ENCODE data around the gene KANTR. TPM values are rescaled to one million over a fixed set of nuclear protein-coding genes. Genes with fewer than 3 reads are reported as not detected.

Gene KANTR
- total RNA-seq, 2 experiments from 2014 or later: 11.5 to 11.6 TPM

DNA sequence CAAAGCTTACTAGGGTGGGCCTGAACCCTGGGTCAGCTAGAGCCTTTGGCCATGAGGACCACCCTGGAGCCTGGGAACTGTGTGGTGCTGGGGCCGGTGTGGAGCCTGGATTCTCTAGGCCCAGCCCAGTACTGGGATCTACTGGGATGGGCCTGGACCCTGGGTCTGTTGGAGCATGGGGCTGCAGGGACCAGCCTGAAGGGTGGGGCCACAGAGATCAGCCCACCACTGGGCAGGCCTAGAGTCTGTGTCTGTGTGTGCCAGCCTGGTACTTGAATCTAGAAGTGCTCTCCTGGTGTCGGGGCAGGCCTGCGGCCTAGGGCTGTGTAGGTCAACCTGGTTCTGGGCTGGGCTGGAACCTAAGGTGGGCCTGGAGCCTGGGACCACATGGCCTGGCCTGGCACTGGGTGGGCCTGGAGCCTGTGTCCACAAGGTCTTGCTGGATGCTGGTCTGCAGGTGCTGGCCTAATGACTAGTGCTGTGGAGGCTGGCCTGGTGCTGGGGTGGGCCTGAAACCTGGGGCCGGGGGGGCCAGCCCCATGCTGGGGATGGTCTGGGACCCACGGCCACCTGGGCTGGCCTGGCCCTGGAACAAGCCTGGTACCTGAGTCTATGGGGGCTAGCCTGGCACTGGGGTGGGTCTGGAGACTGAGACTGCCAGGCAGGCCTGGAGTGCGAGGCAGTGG lies 21.1 kb downstream of the KANTR start:
- H3K4me1 Mint-ChIP-seq (ENCODE audit: low read depth): peaks cover 4% of the 10 kb centered on the region
- H3K4me3 Mint-ChIP-seq: no peak overlapping the region
- H3K36me3 Mint-ChIP-seq (ENCODE audit: low read depth): peaks cover 2% of the 10 kb centered on the region
- H3K27me3 Mint-ChIP-seq (ENCODE audit: low read depth): no peaks in the 10 kb centered on the region
- no peaks in the 10 kb centered on the region for H3K9me3 Mint-ChIP-seq (ENCODE audit: insufficient read depth)
- DNase-seq (no peak), ATAC-seq (no peak)
- ChIA-PET POLR2A (no interaction called here), CTCF (no interaction called here)
- no peak overlapping the region for H3K27ac Mint-ChIP-seq

DNA sequence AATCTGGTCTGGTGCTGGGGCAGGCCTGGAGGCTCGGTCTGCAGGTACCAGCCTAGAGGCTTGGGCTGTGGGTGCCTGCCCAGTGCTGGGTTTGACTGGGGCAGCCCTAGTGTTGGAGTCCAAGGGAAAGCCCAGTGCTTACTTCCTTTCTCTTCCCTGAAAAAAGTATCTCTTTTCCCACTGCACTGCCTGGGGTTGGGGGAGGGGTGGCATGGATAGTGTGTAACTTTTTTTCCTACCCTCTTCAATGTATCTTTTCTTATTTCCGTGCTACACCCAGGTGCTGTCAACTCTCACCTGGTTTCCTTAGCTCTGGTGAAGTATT lies 21.6 kb downstream of the KANTR start:
- Mint-ChIP-seq H3K4me3 (no peak overlapping the region), H3K36me3 (ENCODE audit: low read depth) (no peaks in the 10 kb centered on the region), H3K27me3 (ENCODE audit: low read depth) (no peaks in the 10 kb centered on the region), H3K4me1 (ENCODE audit: low read depth) (peaks cover 4% of the 10 kb centered on the region), H3K9me3 (ENCODE audit: insufficient read depth) (no peaks in the 10 kb centered on the region), H3K27ac (no peak overlapping the region)
- no peak for ATAC-seq
- DNase-seq: no peak
- POLR2A ChIA-PET: no interaction called here
- CTCF ChIA-PET: no interaction called here

DNA sequence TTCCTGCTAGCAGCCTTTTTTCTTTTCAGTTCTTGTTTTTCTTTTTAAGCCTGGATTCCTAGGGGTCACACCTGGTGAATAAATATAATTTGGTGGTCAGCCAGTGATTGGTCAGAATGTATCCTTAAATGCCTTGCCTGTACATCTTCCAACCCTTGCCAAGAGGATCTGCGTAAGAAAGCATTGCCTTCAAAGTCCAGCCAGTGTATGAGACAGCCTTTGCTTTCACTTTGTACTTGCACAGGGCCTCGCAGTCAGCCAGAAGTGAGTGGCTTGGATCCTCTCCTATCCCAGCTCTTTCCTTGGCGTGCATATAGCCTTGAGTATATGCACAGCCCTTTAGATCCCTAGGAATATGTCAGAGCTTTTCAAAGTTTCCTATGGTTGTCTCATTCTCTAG lies 22.2 kb downstream of the KANTR start:
- DNase-seq: no peak
- no peak overlapping the region for H3K4me3 Mint-ChIP-seq
- CTCF ChIA-PET: no interaction called here

GRCh38 chrX:53122013-53122412 lies 28.1 kb downstream of the KANTR start:
- Mint-ChIP-seq H3K27ac (no peak overlapping the region), H3K4me3 (no peak overlapping the region), H3K27me3 (ENCODE audit: low read depth) (no peaks in the 10 kb centered on the region), H3K36me3 (ENCODE audit: low read depth) (peaks cover 10% of the 10 kb centered on the region), H3K9me3 (ENCODE audit: insufficient read depth) (peaks cover 7% of the 10 kb centered on the region), H3K4me1 (ENCODE audit: low read depth) (peaks cover 15% of the 10 kb centered on the region)
- ChIA-PET POLR2A (no interaction called here), CTCF (no interaction called here)
- no peak for DNase-seq
- ATAC-seq: no peak

More for the DNA sequence above, 22.2 kb downstream of the KANTR start:
- Mint-ChIP-seq H3K27ac (peak overlapping the region; percentile 58), H3K9me3 (ENCODE audit: insufficient read depth) (no peaks in the 10 kb centered on the region), H3K4me1 (ENCODE audit: low read depth) (peaks cover 4% of the 10 kb centered on the region), H3K27me3 (ENCODE audit: low read depth) (no peaks in the 10 kb centered on the region), H3K36me3 (ENCODE audit: low read depth) (no peaks in the 10 kb centered on the region)
- POLR2A ChIA-PET: no interaction called here
- ATAC-seq: no peak

- no peak overlapping the region for H3K4me3 Mint-ChIP-seq
- no peaks in the 10 kb centered on the region for H3K27me3 Mint-ChIP-seq (ENCODE audit: low read depth)
- POLR2A ChIA-PET: no interaction called here
- H3K27ac Mint-ChIP-seq: no peak overlapping the region
- DNase-seq (no peak), ATAC-seq (no peak)
- CTCF ChIA-PET: no interaction called here
- peaks cover 7% of the 10 kb centered on the region for H3K9me3 Mint-ChIP-seq (ENCODE audit: insufficient read depth)
- H3K4me1 Mint-ChIP-seq (ENCODE audit: low read depth): peaks cover 15% of the 10 kb centered on the region
- peaks cover 10% of the 10 kb centered on the region for H3K36me3 Mint-ChIP-seq (ENCODE audit: low read depth)
Measured at GRCh38 chrX:53125506-53125905, 31.6 kb downstream of the KANTR start.

DNA sequence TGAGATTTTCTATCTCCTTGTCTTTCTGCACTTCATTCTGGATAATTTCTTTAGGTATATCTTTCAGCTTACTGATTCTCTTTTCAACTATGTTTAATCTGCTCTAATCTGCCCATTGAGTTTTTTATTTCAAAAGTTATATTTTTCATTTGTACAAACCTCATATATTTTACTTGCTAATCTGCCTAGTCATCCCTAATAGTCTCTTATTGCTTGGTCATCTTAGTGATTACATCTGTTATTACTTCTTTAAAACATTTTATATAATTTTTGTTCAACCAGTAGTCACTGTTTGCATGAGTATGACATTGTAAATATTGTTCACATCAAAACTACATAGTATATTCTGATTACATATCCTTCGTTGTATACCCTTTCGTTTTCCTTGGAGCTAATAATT lies 32.4 kb downstream of the KANTR start:
- Mint-ChIP-seq H3K9me3 (ENCODE audit: insufficient read depth) (peaks cover 7% of the 10 kb centered on the region), H3K4me1 (ENCODE audit: low read depth) (peaks cover 18% of the 10 kb centered on the region), H3K27ac (no peak overlapping the region), H3K27me3 (ENCODE audit: low read depth) (no peaks in the 10 kb centered on the region), H3K4me3 (no peak overlapping the region), H3K36me3 (ENCODE audit: low read depth) (peaks cover 12% of the 10 kb centered on the region)
- DNase-seq (no peak), ATAC-seq (no peak)
- POLR2A ChIA-PET: no interaction called here
- CTCF ChIA-PET: no interaction called here

GRCh38 chrX:53128097-53128749 lies 34.3 kb downstream of the KANTR start:
- no peak overlapping the region for H3K27ac Mint-ChIP-seq
- no peak for DNase-seq
- H3K4me3 Mint-ChIP-seq: no peak overlapping the region
- peaks cover 18% of the 10 kb centered on the region for H3K4me1 Mint-ChIP-seq (ENCODE audit: low read depth)
- peaks cover 7% of the 10 kb centered on the region for H3K9me3 Mint-ChIP-seq (ENCODE audit: insufficient read depth)
- POLR2A ChIA-PET: no interaction called here
- H3K27me3 Mint-ChIP-seq (ENCODE audit: low read depth): no peaks in the 10 kb centered on the region
- ATAC-seq: no peak
- H3K36me3 Mint-ChIP-seq (ENCODE audit: low read depth): peaks cover 12% of the 10 kb centered on the region
- CTCF ChIA-PET: no interaction called here

GRCh38 chrX:53133400-53133799 lies 39.5 kb downstream of the KANTR start:
- Mint-ChIP-seq H3K36me3 (ENCODE audit: low read depth) (peaks cover 1% of the 10 kb centered on the region), H3K27me3 (ENCODE audit: low read depth) (no peaks in the 10 kb centered on the region), H3K4me3 (no peak overlapping the region), H3K9me3 (ENCODE audit: insufficient read depth) (no peaks in the 10 kb centered on the region), H3K27ac (no peak overlapping the region), H3K4me1 (ENCODE audit: low read depth) (peaks cover 3% of the 10 kb centered on the region)
- ATAC-seq (no peak), DNase-seq (no peak)
- CTCF ChIA-PET: no interaction called here
- POLR2A ChIA-PET: no interaction called here

DNA sequence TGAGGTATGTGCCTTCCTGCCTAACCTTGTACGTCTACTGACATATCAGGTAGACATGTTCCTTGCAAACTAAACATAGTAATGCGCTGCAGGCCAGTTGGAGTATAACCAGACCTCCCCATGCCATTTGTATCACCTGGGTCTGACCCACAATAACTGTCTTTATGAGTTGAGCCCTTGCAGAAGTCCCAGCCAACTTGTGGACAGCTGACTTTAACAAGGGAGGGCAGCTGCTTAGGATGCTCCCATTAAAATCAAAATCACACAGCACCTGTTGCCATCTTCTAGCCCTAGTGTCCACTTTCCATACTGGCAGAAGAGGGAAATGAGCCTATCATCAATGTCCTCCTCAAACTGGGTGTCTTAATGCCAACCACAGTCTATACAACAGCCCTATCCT lies 41.6 kb downstream of the KANTR start:
- H3K4me3 Mint-ChIP-seq: no peak overlapping the region
- H3K9me3 Mint-ChIP-seq (ENCODE audit: insufficient read depth): no peaks in the 10 kb centered on the region
- H3K27me3 Mint-ChIP-seq (ENCODE audit: low read depth): no peaks in the 10 kb centered on the region
- no peak overlapping the region for H3K27ac Mint-ChIP-seq
- ChIA-PET POLR2A (no interaction called here), CTCF (no interaction called here)
- peaks cover 6% of the 10 kb centered on the region for H3K4me1 Mint-ChIP-seq (ENCODE audit: low read depth)
- ATAC-seq (no peak), DNase-seq (no peak)
- H3K36me3 Mint-ChIP-seq (ENCODE audit: low read depth): peaks cover 1% of the 10 kb centered on the region

GRCh38 chrX:53153581-53153980 lies 59.6 kb downstream of the KANTR start:
- ChIA-PET CTCF (no interaction called here), POLR2A (no interaction called here)
- Mint-ChIP-seq H3K9me3 (ENCODE audit: insufficient read depth) (no peaks in the 10 kb centered on the region), H3K4me3 (no peak overlapping the region), H3K27me3 (ENCODE audit: low read depth) (no peaks in the 10 kb centered on the region), H3K4me1 (ENCODE audit: low read depth) (no peaks in the 10 kb centered on the region), H3K36me3 (ENCODE audit: low read depth) (no peaks in the 10 kb centered on the region), H3K27ac (no peak overlapping the region)
- ATAC-seq (no peak), DNase-seq (no peak)

DNA sequence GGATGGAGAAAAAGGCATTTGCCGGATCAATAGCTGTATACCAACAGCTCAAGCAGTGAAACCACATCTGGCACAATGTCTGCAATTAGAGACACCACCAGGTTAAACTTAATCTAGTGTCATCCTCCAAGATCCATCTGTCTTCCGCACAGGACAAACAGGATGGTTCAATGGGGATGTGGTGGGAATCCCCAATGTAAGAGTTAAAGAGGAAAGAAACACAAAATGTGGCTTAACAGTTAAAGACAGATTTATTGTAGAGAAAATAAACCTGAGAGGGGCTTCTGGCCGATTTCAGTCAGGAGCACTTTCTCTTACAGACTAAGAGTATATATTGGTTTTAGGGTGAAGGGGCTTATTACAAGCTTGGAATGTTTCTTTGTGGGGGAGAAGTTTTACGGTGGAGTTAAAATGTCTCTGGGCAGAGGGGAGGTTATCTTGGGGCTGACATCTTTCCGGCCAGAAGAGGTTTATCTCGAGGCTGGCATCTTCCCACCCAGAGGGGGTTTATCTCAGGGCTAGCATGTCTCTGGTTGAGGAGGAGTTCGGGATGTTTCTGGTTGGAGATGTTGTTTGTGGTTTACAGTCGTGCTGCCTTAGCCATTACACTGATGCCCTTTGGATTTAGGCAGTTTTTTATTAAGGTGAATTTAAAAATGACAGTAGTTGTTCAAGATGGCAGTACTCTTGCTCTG lies 61.7 kb downstream of the KANTR start:
- ChIA-PET POLR2A (no interaction called here), CTCF (no interaction called here)
- no peak for ATAC-seq
- Mint-ChIP-seq H3K36me3 (ENCODE audit: low read depth) (no peaks in the 10 kb centered on the region), H3K27ac (no peak overlapping the region), H3K27me3 (ENCODE audit: low read depth) (no peaks in the 10 kb centered on the region), H3K4me3 (no peak overlapping the region), H3K4me1 (ENCODE audit: low read depth) (no peaks in the 10 kb centered on the region), H3K9me3 (ENCODE audit: insufficient read depth) (no peaks in the 10 kb centered on the region)
- DNase-seq: no peak

DNA sequence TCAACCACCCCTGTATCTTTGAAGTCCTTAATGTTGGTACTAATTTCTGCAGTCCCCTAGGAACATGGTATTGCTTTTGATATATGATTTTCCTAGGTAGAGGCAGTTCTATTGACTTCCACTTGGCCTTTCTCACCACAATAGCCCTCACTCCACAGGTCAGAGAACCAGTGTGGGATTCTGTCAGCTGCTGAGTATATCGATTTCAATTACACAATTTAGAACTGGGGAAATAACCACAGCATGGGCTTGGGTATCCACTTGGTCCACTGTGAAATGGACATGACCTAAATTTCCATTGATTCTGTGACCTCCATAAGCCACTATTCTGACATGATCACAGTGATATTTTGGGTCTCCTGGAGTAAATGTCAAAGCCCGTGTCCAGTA lies 62.3 kb downstream of the KANTR start:
- Mint-ChIP-seq H3K9me3 (ENCODE audit: insufficient read depth) (no peaks in the 10 kb centered on the region), H3K4me3 (no peak overlapping the region), H3K4me1 (ENCODE audit: low read depth) (no peaks in the 10 kb centered on the region), H3K27me3 (ENCODE audit: low read depth) (no peaks in the 10 kb centered on the region), H3K36me3 (ENCODE audit: low read depth) (no peaks in the 10 kb centered on the region), H3K27ac (no peak overlapping the region)
- CTCF ChIA-PET: no interaction called here
- no peak for DNase-seq
- no peak for ATAC-seq
- POLR2A ChIA-PET: no interaction called here

Measured in activated CD8-positive, alpha-beta T cell treated with anti-CD3 and anti-CD28 coated beads, Interleukin-2, amount 10 ng/mL, durations not matched to agents 7 days and 5 days (primary cell).